Neural cell (in vitro differentiated cells): ENCODE measurements around the gene FXYD2. TPM values are rescaled to one million over a fixed set of nuclear protein-coding genes. Genes with fewer than 3 reads are reported as not detected.

ENCODE experiments used
- H2AFZ ChIP-seq: fragments of 200-600, 300-800 bp; sonication (generic), shearing (Covaris generic); 2 replicates; pipeline ENCODE4 v1.6.0; 2014; ENCODE audit warnings: low read depth, mild to moderate bottlenecking, antibody characterized with exemption, low read length, moderate library complexity
- H3F3A ChIP-seq: fragments of 200-600 bp; shearing (Covaris generic); 2 replicates; pipeline ENCODE4 v1.6.1; 2016; ENCODE audit warnings: mild to moderate bottlenecking, moderate library complexity, mixed read lengths, antibody characterized with exemption, low read length; ENCODE audit not compliant: insufficient read depth, poor library complexity, severe bottlenecking
- H3K27ac ChIP-seq: fragments of 200-600, 300-800 bp; sonication (generic), shearing (Covaris generic); 2 replicates; pipeline ENCODE4 v1.5.1; 2014; ENCODE audit warnings: mild to moderate bottlenecking, low read length, moderate library complexity
- H3K27me3 ChIP-seq: fragments of 300-800, 200-600 bp; sonication (generic), shearing (Covaris generic); 2 replicates; pipeline ENCODE4 v1.6.0; 2014; ENCODE audit warnings: mild to moderate bottlenecking, low read depth, low read length, moderate library complexity; ENCODE audit not compliant: insufficient read depth
- H3K36me3 ChIP-seq: fragments of 300-800, 200-600 bp; sonication (generic), shearing (Covaris generic); 2 replicates; pipeline ENCODE4 v1.5.1; 2014; ENCODE audit warnings: mild to moderate bottlenecking, antibody characterized with exemption, low read length, moderate library complexity; ENCODE audit not compliant: insufficient read depth
- H3K4me2 ChIP-seq: fragments of 300-800, 200-600 bp; sonication (generic), shearing (Covaris generic); 2 replicates; pipeline ENCODE4 v1.6.0; 2014; ENCODE audit warnings: mild to moderate bottlenecking, low read length
- H3K4me3 ChIP-seq: fragments of 300-800, 200-600 bp; sonication (generic), shearing (Covaris generic); 2 replicates; pipeline ENCODE4 v1.5.1; 2014; ENCODE audit warnings: mild to moderate bottlenecking, low read length, moderate library complexity
- H3K79me2 ChIP-seq: fragments of 200-600 bp; shearing (Covaris generic); replicated peaks from 2 replicates; pipeline ENCODE4 v1.6.0; 2014; ENCODE audit warnings: mild to moderate bottlenecking, low read length, moderate library complexity; ENCODE audit not compliant: insufficient read depth
- H3K9ac ChIP-seq: fragments of 300-800, 200-600 bp; sonication (generic), shearing (Covaris generic); 2 replicates; pipeline ENCODE4 v1.6.1; 2016; ENCODE audit warnings: mild to moderate bottlenecking, low read length, mixed read lengths
- H3K9me2 ChIP-seq: fragments of 200-600 bp; shearing (Covaris generic); 2 replicates; pipeline ENCODE4 v1.6.1; 2016; ENCODE audit warnings: mild to moderate bottlenecking, low read length, mixed read lengths; ENCODE audit not compliant: insufficient read depth
- H3K9me3 ChIP-seq: fragments of 200-600, 300-800 bp; sonication (generic), shearing (Covaris generic); 2 replicates; pipeline ENCODE4 v1.6.1; 2016; ENCODE audit warnings: mild to moderate bottlenecking, mixed run types, low read length, moderate library complexity, mixed read lengths
- H4K20me1 ChIP-seq: fragments of 200-600 bp; shearing (Covaris generic); 2 replicates; pipeline ENCODE4 v1.6.1; 2016; ENCODE audit warnings: mild to moderate bottlenecking, mixed run types; ENCODE audit not compliant: insufficient read depth
- EP300 ChIP-seq: fragments of 450-650 bp; conservative IDR thresholded peaks from 2 replicates; pipeline ENCODE4 v1.6.1; 2014; ENCODE audit warnings: antibody characterized with exemption, mild to moderate bottlenecking, moderate library complexity; ENCODE audit not compliant: poor library complexity, severe bottlenecking
- EZH2 ChIP-seq: fragments of 200-600, 300-800 bp; shearing (Covaris generic), sonication (generic); IDR thresholded peaks from 2 replicates; pipeline ENCODE4 v1.6.1; 2014; ENCODE audit warnings: antibody characterized with exemption, low read length, borderline replicate concordance, mild to moderate bottlenecking; ENCODE audit not compliant: insufficient read depth, poor library complexity, severe bottlenecking
- MXI1 ChIP-seq: fragments of 450-650 bp; conservative IDR thresholded peaks from 2 replicates; pipeline ENCODE4 v1.6.1; 2014; ENCODE audit warnings: antibody characterized with exemption, mild to moderate bottlenecking; ENCODE audit not compliant: poor library complexity, severe bottlenecking
- POLR2AphosphoS5 ChIP-seq: IDR thresholded peaks from 2 replicates; pipeline ENCODE4 v1.6.1; 2012
- RAD21 ChIP-seq: fragments of 450-650 bp; conservative IDR thresholded peaks from 2 replicates; pipeline ENCODE4 v1.6.1; 2014; ENCODE audit warnings: antibody characterized with exemption, mild to moderate bottlenecking, moderate library complexity
- REST ChIP-seq: IDR thresholded peaks from 2 replicates; pipeline ENCODE4 v1.6.1; 2012; ENCODE audit warnings: borderline replicate concordance
- SMC3 ChIP-seq: fragments of 450-650 bp; conservative IDR thresholded peaks from 2 replicates; pipeline ENCODE4 v1.6.1; 2014; ENCODE audit warnings: antibody characterized with exemption, mild to moderate bottlenecking, moderate library complexity; ENCODE audit not compliant: poor library complexity
- TAF1 ChIP-seq: IDR thresholded peaks from 2 replicates; pipeline ENCODE4 v1.6.1; 2012; ENCODE audit warnings: low read depth
- polyA plus RNA-seq: library from polyadenylated mRNA; depleted of rRNA; stranded (reverse); fragments of >200 nt; gene quantifications from 2 replicates; pipeline ENCODE4 v1.2.3, GENCODE V29; 2014
- TF ChIP-seq, protein P1 (sequence below): fragments of 450-650 bp; IDR thresholded peaks from 2 replicates; pipeline ENCODE4 v1.5.1; 2014; ENCODE audit warnings: antibody characterized with exemption, mild to moderate bottlenecking, moderate library complexity; ENCODE audit not compliant: poor library complexity, severe bottlenecking

Gene FXYD2
- polyA plus RNA-seq, 1 donor from 2014 or later = 4.8 TPM

- H3K27ac ChIP-seq = no peak overlapping the region
- H3K9me2 ChIP-seq = no peaks in the 10 kb centered on the region
- H3K36me3 ChIP-seq = no peaks in the 10 kb centered on the region
- H4K20me1 ChIP-seq = no peaks in the 10 kb centered on the region
- no peak overlapping the region for H3K4me2 ChIP-seq
- no peaks in the 10 kb centered on the region for H3K79me2 ChIP-seq
- TF ChIP-seq SMC3 (peak; percentile 53), MXI1 (no peak), RAD21 (peak; percentile 35)
- TF ChIP-seq, protein P1, sequence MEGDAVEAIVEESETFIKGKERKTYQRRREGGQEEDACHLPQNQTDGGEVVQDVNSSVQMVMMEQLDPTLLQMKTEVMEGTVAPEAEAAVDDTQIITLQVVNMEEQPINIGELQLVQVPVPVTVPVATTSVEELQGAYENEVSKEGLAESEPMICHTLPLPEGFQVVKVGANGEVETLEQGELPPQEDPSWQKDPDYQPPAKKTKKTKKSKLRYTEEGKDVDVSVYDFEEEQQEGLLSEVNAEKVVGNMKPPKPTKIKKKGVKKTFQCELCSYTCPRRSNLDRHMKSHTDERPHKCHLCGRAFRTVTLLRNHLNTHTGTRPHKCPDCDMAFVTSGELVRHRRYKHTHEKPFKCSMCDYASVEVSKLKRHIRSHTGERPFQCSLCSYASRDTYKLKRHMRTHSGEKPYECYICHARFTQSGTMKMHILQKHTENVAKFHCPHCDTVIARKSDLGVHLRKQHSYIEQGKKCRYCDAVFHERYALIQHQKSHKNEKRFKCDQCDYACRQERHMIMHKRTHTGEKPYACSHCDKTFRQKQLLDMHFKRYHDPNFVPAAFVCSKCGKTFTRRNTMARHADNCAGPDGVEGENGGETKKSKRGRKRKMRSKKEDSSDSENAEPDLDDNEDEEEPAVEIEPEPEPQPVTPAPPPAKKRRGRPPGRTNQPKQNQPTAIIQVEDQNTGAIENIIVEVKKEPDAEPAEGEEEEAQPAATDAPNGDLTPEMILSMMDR = peak; percentile 50
- no peak overlapping the region for H3K4me3 ChIP-seq
- no peaks in the 10 kb centered on the region for H3K9me3 ChIP-seq
- H3F3A ChIP-seq = no peaks in the 10 kb centered on the region
- H3K27me3 ChIP-seq = no peaks in the 10 kb centered on the region
- H3K9ac ChIP-seq = no peak overlapping the region
- H2AFZ ChIP-seq = no peak overlapping the region
These were observed 2.2 kb downstream of the FXYD2 start for GRCh38 chr11:117822074-117823033.

DNA sequence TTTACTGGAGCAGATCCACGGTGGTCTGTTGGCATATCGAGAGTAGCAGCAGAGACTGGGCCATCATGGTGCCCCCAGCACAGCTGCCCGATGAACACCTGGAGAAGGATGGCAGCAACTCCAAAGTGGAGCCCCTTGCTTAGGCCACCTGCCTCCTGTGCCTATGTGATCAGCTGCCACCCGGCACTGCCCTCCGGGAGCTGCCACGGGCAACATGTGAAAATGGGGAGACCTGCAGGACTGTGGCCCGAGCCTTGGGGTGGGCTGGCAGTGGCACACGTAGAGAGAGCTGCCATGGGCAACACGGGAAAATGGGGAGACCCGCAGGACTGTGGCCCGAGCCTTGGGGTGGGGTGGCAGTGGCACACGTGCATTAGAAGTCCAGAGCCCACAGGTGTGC lies 3.1 kb downstream of the FXYD2 start:
- no peaks in the 10 kb centered on the region for H3K9me3 ChIP-seq
- H3K4me2 ChIP-seq = no peak overlapping the region
- H3K4me3 ChIP-seq = no peak overlapping the region
- H3K9ac ChIP-seq = no peak overlapping the region
- H3K9me2 ChIP-seq = no peaks in the 10 kb centered on the region
- no peaks in the 10 kb centered on the region for H4K20me1 ChIP-seq
- no peak for TF ChIP-seq POLR2AphosphoS5
- no peak for TF ChIP-seq MXI1
- TF ChIP-seq EP300 = no peak
- no peak for TF ChIP-seq RAD21
- TF ChIP-seq SMC3 = no peak
- no peak overlapping the region for H2AFZ ChIP-seq
- no peaks in the 10 kb centered on the region for H3K36me3 ChIP-seq
- no peaks in the 10 kb centered on the region for H3K79me2 ChIP-seq
- no peaks in the 10 kb centered on the region for H3F3A ChIP-seq
- H3K27me3 ChIP-seq = no peaks in the 10 kb centered on the region
- H3K27ac ChIP-seq = no peak overlapping the region

DNA sequence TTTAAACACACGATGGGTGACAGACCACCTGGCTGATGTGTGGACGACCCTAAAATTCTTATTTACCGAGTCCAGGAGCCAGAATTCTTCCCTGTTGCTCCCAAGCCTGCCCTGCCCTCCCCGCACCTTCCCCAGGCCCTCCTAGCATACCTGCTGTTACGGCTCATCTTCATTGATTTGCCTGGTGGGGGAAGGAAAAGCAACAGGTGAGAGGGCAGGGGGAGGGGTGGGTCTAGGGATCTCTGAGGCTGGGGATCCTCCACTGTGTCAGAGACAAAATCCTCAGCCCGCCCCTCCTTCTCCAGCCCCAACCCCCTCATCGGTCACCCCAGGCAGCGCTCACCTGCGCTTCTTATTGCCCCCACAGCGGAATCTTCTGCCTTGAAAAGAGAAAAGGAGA lies 4.0 kb downstream of the FXYD2 start:
- no peak overlapping the region for H3K4me3 ChIP-seq
- H3K4me2 ChIP-seq = no peak overlapping the region
- no peaks in the 10 kb centered on the region for H3K27me3 ChIP-seq
- H3K36me3 ChIP-seq = no peaks in the 10 kb centered on the region
- TF ChIP-seq EP300 (no peak), RAD21 (no peak), TAF1 (no peak), REST (no peak), POLR2AphosphoS5 (no peak), MXI1 (no peak), EZH2 (no peak), SMC3 (no peak)
- TF ChIP-seq, protein P1 = no peak
- no peak overlapping the region for H2AFZ ChIP-seq
- H3K79me2 ChIP-seq = no peaks in the 10 kb centered on the region
- H3K27ac ChIP-seq = no peak overlapping the region
- H3K9me3 ChIP-seq = no peaks in the 10 kb centered on the region
- no peaks in the 10 kb centered on the region for H4K20me1 ChIP-seq
- H3K9ac ChIP-seq = no peak overlapping the region
- H3F3A ChIP-seq = no peaks in the 10 kb centered on the region
- no peaks in the 10 kb centered on the region for H3K9me2 ChIP-seq
